ENCODE results near the gene CMKLR1. TPM values are rescaled to one million over a fixed set of nuclear protein-coding genes. Genes with fewer than 3 reads are reported as not detected.
A peak's percentile ranks its signal among the peaks of the same experiment; 100 is the strongest.

Gene CMKLR1
- total RNA-seq, 4 donors from 2014 or later, result 0.19 to 5.7 (median 2.5) TPM

DNA sequence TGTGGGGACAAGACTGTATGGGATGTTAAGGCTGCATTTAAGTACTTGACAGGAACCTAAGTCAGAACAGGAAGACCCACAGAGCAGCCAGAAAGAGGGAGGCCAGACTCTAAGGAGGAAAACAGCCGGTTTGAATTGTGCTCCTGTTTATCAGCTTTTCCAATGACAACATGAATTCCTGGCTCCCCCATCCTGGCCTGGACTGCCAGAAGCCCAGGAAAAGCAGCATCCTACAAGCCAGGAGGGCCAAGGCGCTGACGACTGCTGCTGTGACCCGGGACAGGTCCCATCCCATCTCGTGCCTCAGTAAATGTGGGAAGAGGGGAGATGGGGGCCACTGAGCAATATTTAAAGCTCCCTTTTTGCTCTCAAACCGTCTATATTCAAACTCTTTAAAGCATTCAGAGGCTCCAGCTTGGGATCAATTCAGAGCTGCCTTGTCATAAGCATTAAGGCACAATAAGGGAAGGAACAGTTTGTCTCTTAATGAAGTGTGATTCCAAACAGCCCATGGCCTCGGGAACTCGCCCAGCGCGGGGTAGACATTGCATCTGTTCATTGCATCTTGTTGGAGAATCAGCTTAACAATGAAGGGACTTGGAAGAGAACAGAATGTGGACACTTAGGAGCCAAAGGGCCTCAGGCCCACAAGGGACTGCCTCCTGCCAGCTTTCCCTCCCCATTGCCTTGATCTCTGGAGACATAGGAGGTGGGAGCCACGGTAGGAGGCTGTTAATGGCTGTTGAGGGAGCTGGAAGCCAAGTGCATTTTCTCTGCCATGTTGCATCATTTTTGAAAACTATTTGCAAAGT lies 49.6 kb downstream of the CMKLR1 start:
- Histone ChIP-seq H3K9me3 (no peaks in the 10 kb centered on the region), H3K27ac (peak overlapping the region in 2 of 4 donors; percentile 70 to 72), H3K27me3 (peaks cover 0 to 19% (median 0%) of the 10 kb centered on the region in 4 donors), H3K4me1 (no peaks in the 10 kb centered on the region), H3K36me3 (no peaks in the 10 kb centered on the region), H3K4me3 (no peak overlapping the region)
- intact Hi-C loops (cut with DNase I), result no loop called here
- TF ChIP-seq, protein P1, sequence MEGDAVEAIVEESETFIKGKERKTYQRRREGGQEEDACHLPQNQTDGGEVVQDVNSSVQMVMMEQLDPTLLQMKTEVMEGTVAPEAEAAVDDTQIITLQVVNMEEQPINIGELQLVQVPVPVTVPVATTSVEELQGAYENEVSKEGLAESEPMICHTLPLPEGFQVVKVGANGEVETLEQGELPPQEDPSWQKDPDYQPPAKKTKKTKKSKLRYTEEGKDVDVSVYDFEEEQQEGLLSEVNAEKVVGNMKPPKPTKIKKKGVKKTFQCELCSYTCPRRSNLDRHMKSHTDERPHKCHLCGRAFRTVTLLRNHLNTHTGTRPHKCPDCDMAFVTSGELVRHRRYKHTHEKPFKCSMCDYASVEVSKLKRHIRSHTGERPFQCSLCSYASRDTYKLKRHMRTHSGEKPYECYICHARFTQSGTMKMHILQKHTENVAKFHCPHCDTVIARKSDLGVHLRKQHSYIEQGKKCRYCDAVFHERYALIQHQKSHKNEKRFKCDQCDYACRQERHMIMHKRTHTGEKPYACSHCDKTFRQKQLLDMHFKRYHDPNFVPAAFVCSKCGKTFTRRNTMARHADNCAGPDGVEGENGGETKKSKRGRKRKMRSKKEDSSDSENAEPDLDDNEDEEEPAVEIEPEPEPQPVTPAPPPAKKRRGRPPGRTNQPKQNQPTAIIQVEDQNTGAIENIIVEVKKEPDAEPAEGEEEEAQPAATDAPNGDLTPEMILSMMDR (IDR thresholded peaks at IDR 0.05), result no peak
- no peak for TF ChIP-seq POLR2A (IDR thresholded peaks at IDR 0.05)
- 44 to 56% methylated on average over 8 to 11 of the region's 11 CpGs for WGBS, 2 donors
- DNase-seq, result no peak

DNA sequence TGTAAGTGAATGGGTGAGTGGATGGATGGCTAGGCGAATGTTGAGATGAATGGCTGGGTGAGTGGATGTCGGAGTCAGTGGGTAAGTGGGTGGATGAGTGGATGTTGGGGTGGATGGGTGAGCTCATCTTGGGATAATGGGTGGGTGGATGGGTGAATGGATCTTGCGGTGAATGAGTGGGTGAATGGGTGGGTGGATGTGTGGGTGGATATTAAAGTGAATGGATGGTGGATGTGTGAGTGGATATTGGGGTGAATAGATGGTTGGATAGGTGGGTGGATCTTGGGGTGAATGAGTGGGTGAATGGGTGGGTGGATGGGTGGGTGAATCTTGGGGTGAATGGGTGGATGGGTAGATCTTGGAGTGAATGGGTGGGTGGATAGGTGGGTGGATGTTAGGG lies 51.9 kb downstream of the CMKLR1 start:
- TF ChIP-seq, protein P1 (IDR thresholded peaks at IDR 0.05), result no peak
- no peak for TF ChIP-seq POLR2A (IDR thresholded peaks at IDR 0.05)
- 82 to 93% methylated on average over 3 of the region's 3 CpGs for WGBS, 2 donors
- intact Hi-C loops (cut with DNase I), result no loop called here

DNA sequence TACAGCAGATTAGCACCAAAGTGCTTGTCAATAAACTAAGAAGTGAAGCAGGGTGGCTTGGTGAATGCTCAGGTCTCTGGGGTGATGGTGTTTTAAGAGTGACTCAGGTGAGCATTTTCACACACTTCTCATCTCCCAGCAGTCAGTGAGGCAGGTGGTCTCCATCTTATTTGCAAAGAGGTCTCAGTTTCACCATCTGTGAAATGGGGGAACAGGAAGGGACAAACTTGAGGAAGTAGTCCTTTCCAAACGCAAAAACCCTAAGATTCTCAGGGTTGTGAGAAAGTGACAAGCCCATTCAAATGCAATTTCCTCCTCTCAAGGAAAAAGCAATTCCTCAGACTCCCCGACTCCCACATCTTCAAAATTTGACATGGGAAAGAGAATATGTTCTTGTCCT lies 54.1 kb downstream of the CMKLR1 start:
- TF ChIP-seq, protein P1 (IDR thresholded peaks at IDR 0.05), result no peak
- TF ChIP-seq POLR2A (IDR thresholded peaks at IDR 0.05), result no peak
- no peak overlapping the region for H3K27ac ChIP-seq
- no peak overlapping the region for H3K4me3 ChIP-seq
- H3K4me1 ChIP-seq, result no peaks in the 10 kb centered on the region
- WGBS, 2 donors, result 40 to 44% methylated on average over 2 of the region's 2 CpGs
- intact Hi-C loops (cut with DNase I), result no loop called here
- no peak for DNase-seq
- peaks cover 0 to 14% (median 0%) of the 10 kb centered on the region in 4 donors for H3K27me3 ChIP-seq
- no peaks in the 10 kb centered on the region for H3K36me3 ChIP-seq
- H3K9me3 ChIP-seq, result no peaks in the 10 kb centered on the region

More for the DNA sequence above, 51.9 kb downstream of the CMKLR1 start:
- Histone ChIP-seq H3K9me3 (no peaks in the 10 kb centered on the region), H3K27me3 (peaks cover 0 to 20% (median 0%) of the 10 kb centered on the region in 4 donors), H3K36me3 (no peaks in the 10 kb centered on the region), H3K4me3 (no peak overlapping the region), H3K27ac (no peak overlapping the region), H3K4me1 (no peaks in the 10 kb centered on the region)
- DNase-seq, result no peak

DNA sequence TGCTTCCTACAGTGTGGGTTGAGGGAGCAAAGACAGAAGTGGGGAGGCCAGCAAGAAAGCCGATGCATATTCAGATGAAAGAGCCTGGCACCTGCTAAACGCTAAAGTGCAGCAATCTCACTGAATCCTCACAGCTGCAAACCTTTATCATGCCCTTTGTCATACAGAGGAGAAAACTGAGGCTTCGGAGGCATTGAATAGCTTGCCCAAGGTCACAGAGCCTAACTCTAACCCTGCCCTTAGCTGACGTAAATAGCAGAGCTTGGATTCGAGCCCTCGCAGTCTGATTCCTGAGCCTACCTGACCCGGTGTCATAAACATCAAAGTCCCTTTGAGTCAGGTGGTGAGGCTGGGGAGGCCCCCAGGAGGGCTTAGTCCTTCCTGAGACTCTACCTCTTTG lies 54.9 kb downstream of the CMKLR1 start:
- Histone ChIP-seq H3K9me3 (no peaks in the 10 kb centered on the region), H3K36me3 (no peaks in the 10 kb centered on the region), H3K4me1 (no peaks in the 10 kb centered on the region), H3K27me3 (peaks cover 0 to 14% (median 0%) of the 10 kb centered on the region in 4 donors), H3K4me3 (no peak overlapping the region), H3K27ac (no peak overlapping the region)
- TF ChIP-seq, protein P1 (IDR thresholded peaks at IDR 0.05), result no peak
- 57 to 68% methylated on average over 6 to 7 of the region's 7 CpGs for WGBS, 2 donors
- no peak for DNase-seq
- intact Hi-C loops (cut with DNase I), result no loop called here

DNA sequence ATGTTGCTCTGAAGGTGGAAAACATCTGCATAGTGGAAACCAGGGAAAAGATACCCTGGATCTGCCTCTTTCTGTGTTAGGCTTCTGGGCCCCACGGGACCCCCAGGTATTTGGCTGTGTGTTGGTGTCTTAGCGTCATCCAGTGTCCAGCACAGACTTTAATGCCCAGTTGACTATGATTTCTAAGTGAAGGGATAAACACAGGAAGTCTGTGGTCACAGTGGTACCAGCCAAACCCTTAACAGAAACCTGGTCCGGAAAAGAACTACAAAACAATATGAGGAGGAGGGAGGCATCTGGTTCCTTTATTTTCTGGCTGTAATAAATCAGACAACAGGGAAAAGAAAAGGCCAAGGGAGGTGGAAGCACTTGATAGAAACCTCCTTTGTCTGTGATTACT lies 56.4 kb downstream of the CMKLR1 start:
- H3K27me3 ChIP-seq, result peaks cover 0 to 17% (median 0%) of the 10 kb centered on the region in 4 donors
- H3K4me1 ChIP-seq, result no peaks in the 10 kb centered on the region
- H3K4me3 ChIP-seq, result no peak overlapping the region
- H3K36me3 ChIP-seq, result no peaks in the 10 kb centered on the region
- H3K9me3 ChIP-seq, result no peaks in the 10 kb centered on the region
- TF ChIP-seq POLR2A (IDR thresholded peaks at IDR 0.05), result no peak
- TF ChIP-seq, protein P1 (IDR thresholded peaks at IDR 0.05), result no peak
- 52 to 53% methylated on average over 1 to 3 of the region's 3 CpGs for WGBS, 2 donors
- intact Hi-C loops (cut with DNase I), result no loop called here
- H3K27ac ChIP-seq, result no peak overlapping the region
- DNase-seq, result no peak

Measured in esophagus squamous epithelium (tissue), 5 donors.